HepG2 (cell line): Measurements from ENCODE around the gene ROMO1. TPM values are rescaled to one million over a fixed set of nuclear protein-coding genes. Genes with fewer than 3 reads are reported as not detected.
A peak's percentile ranks its signal among the peaks of the same experiment; 100 is the strongest.

ENCODE experiments used
- AGO1 ChIP-seq: fragments of 200-400 bp; formaldehyde crosslinking; IDR thresholded peaks from 2 replicates; pipeline ENCODE4 v1.6.1; 2017; ENCODE audit warnings: mild to moderate bottlenecking, low read depth, low read length, moderate library complexity; ENCODE audit not compliant: poor library complexity, severe bottlenecking
- HMGA1 ChIP-seq: sonication (generic); formaldehyde crosslinking; conservative IDR thresholded peaks from 2 replicates; pipeline ENCODE4 v1.4.0; 2020; ENCODE audit warnings: missing genetic modification reagents
- ISL2 ChIP-seq: sonication (generic); formaldehyde crosslinking; IDR thresholded peaks from 2 replicates; pipeline ENCODE4 v1.5.0; 2020; ENCODE audit warnings: missing genetic modification reagents
- JUNB ChIP-seq: sonication (generic); formaldehyde crosslinking; IDR thresholded peaks from 2 replicates; pipeline ENCODE4 v1.8.0; 2022; ENCODE audit warnings: missing genetic modification reagents, mild to moderate bottlenecking, borderline replicate concordance
- KLF15 ChIP-seq: sonication (generic); formaldehyde crosslinking; IDR thresholded peaks from 2 replicates; pipeline ENCODE4 v1.8.1; 2023; ENCODE audit warnings: borderline replicate concordance, mild to moderate bottlenecking, inconsistent platforms, missing genetic modification reagents, mixed read lengths
- NFYC ChIP-seq: IDR thresholded peaks from 2 replicates; pipeline ENCODE4 v1.6.1; 2016; ENCODE audit warnings: missing genetic modification reagents, missing compliant biosample characterization
- PAWR ChIP-seq: sonication (generic); formaldehyde crosslinking; IDR thresholded peaks from 2 replicates; pipeline ENCODE4 v1.4.0; 2020; ENCODE audit warnings: missing genetic modification reagents, mild to moderate bottlenecking, borderline replicate concordance
- RBFOX2 ChIP-seq: fragments of 200-400 bp; formaldehyde crosslinking; IDR thresholded peaks from 2 replicates; pipeline ENCODE4 v1.6.1; 2017; ENCODE audit warnings: low read depth, mild to moderate bottlenecking, low read length
- SRSF4 ChIP-seq: fragments of 200-400 bp; formaldehyde crosslinking; IDR thresholded peaks from one replicate; pipeline ENCODE4 v1.6.1; 2018; ENCODE audit warnings: mild to moderate bottlenecking, low read depth, low read length, moderate library complexity; ENCODE audit not compliant: poor library complexity, severe bottlenecking
- ZIK1 ChIP-seq: sonication (generic); formaldehyde crosslinking; IDR thresholded peaks from 2 replicates; pipeline ENCODE4 v1.5.0; 2020; ENCODE audit warnings: mild to moderate bottlenecking, low read depth, missing genetic modification reagents, borderline replicate concordance
- ZNF335 ChIP-seq: sonication (generic); formaldehyde crosslinking; IDR thresholded peaks from 2 replicates; pipeline ENCODE4 v1.4.0; 2020; ENCODE audit warnings: missing genetic modification reagents
- ZNF44 ChIP-seq: sonication (generic); formaldehyde crosslinking; IDR thresholded peaks from 2 replicates; pipeline ENCODE4 v1.5.1; 2020; ENCODE audit warnings: mild to moderate bottlenecking, missing genetic modification reagents
- ZNF510 ChIP-seq: sonication (generic); formaldehyde crosslinking; IDR thresholded peaks from 2 replicates; pipeline ENCODE4 v1.4.0; 2020; ENCODE audit warnings: low read depth, mild to moderate bottlenecking, missing genetic modification reagents
- ZNF556 ChIP-seq: sonication (generic); formaldehyde crosslinking; IDR thresholded peaks from 2 replicates; pipeline ENCODE4 v1.4.0; 2020; ENCODE audit warnings: mild to moderate bottlenecking, missing genetic modification reagents, borderline replicate concordance
- ZNF569 ChIP-seq: sonication (generic); formaldehyde crosslinking; IDR thresholded peaks from 2 replicates; pipeline ENCODE4 v1.5.0; 2020; ENCODE audit warnings: mild to moderate bottlenecking, missing genetic modification reagents, moderate library complexity, borderline replicate concordance
- polyA plus RNA-seq, 8 experiments: library from polyadenylated mRNA; depleted of rRNA in 3 of 8; stranded (reverse) in 7 of 8; unstranded in 1 of 8; fragments of >200 nt; fragmentation: Illumina TruSeq in 4 of 8; extraction: Trizol in 4 of 8; gene quantifications; 2 replicates each; pipeline versions ENCODE4 v1.2.1 to v1.2.3, GENCODE V29; 2011 to 2016; ENCODE audit warnings: low read depth in 4 of 8, missing spikeins in 1 of 8, mixed read lengths in 1 of 8; ENCODE audit not compliant: insufficient read depth in 1 of 8
- total RNA-seq, 5 experiments: library from RNA; depleted of rRNA; stranded (reverse); fragments of >200 nt; fragmentation: Illumina TruSeq; extraction: Trizol; gene quantifications; 2 replicates each; pipeline ENCODE4 v1.2.3, GENCODE V29; 2016; ENCODE audit warnings: low read depth in 1 of 5
- TF ChIP-seq, protein P1 (sequence below): sonication (generic); formaldehyde crosslinking; conservative IDR thresholded peaks from 2 replicates; pipeline ENCODE4 v1.4.0; 2020; ENCODE audit warnings: mild to moderate bottlenecking, missing genetic modification reagents, moderate library complexity
- TF ChIP-seq, protein P2 (sequence below): sonication (generic); formaldehyde crosslinking; IDR thresholded peaks from 2 replicates; pipeline ENCODE4 v1.4.0; 2020; ENCODE audit warnings: missing genetic modification reagents, borderline replicate concordance
- TF ChIP-seq, protein P3 (sequence below): sonication (generic); formaldehyde crosslinking; IDR thresholded peaks from 2 replicates; pipeline ENCODE4 v1.4.0; 2020; ENCODE audit warnings: missing genetic modification reagents
- TF ChIP-seq, protein P4 (sequence below): sonication (generic); formaldehyde crosslinking; IDR thresholded peaks from 2 replicates; pipeline ENCODE4 v1.4.0; 2020; ENCODE audit warnings: missing genetic modification reagents

ROMO1 gene
- total and polyA plus RNA-seq, 2 of the 13 experiments (the other 11 are each of a cell fraction or from before 2014, with no cell fraction given), result 636 to 755 TPM

DNA sequence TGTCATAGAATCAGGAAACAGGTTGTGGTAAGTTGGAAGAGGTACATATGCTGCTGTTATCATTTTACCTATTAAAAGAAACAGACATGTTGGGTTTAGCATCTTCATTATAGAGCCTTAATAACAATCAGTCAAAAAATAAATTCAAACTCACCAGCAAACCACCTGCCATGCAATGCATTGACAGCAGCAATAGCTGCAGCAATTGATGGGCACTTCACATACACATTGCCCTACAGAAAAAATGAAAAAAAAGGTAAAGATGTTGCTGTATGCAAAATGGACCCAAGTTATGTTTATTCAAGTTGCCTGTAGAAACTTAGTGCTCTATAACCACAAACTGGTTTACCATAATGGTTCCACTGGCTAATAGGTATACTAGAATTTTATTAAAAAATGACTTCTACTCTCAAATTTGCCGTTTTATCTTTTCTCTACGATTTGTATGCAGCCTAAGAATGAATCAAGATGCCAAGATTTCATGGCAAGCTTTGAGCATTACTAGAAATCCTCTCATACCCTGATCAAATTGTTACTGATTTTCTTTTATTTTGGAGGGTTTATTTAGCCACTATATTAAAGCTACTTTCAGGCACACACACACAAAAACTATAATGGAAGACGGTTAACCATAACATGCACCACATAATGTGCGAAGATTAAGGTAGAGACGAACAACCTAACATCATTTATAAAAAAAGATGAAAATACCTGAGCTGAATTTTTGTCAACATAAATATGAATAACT is 5.5 kb downstream of the ROMO1 start (continued):
- TF ChIP-seq, protein P1, sequence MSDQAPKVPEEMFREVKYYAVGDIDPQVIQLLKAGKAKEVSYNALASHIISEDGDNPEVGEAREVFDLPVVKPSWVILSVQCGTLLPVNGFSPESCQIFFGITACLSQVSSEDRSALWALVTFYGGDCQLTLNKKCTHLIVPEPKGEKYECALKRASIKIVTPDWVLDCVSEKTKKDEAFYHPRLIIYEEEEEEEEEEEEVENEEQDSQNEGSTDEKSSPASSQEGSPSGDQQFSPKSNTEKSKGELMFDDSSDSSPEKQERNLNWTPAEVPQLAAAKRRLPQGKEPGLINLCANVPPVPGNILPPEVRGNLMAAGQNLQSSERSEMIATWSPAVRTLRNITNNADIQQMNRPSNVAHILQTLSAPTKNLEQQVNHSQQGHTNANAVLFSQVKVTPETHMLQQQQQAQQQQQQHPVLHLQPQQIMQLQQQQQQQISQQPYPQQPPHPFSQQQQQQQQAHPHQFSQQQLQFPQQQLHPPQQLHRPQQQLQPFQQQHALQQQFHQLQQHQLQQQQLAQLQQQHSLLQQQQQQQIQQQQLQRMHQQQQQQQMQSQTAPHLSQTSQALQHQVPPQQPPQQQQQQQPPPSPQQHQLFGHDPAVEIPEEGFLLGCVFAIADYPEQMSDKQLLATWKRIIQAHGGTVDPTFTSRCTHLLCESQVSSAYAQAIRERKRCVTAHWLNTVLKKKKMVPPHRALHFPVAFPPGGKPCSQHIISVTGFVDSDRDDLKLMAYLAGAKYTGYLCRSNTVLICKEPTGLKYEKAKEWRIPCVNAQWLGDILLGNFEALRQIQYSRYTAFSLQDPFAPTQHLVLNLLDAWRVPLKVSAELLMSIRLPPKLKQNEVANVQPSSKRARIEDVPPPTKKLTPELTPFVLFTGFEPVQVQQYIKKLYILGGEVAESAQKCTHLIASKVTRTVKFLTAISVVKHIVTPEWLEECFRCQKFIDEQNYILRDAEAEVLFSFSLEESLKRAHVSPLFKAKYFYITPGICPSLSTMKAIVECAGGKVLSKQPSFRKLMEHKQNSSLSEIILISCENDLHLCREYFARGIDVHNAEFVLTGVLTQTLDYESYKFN, result no peak
- TF ChIP-seq ZNF510 (CRISPR knock-in tag) (no peak), NFYC (CRISPR knock-in tag) (no peak), ZNF569 (CRISPR knock-in tag) (no peak), AGO1 (no peak), SRSF4 (peak; percentile 31), RBFOX2 (peak; percentile 74), ZNF335 (CRISPR knock-in tag) (no peak), ZNF44 (CRISPR knock-in tag) (no peak), ISL2 (CRISPR knock-in tag) (no peak), PAWR (CRISPR knock-in tag) (no peak), JUNB (no peak), HMGA1 (no peak), ZNF556 (CRISPR knock-in tag) (no peak), ZIK1 (no peak), KLF15 (CRISPR knock-in tag) (no peak)
- TF ChIP-seq, protein P2, sequence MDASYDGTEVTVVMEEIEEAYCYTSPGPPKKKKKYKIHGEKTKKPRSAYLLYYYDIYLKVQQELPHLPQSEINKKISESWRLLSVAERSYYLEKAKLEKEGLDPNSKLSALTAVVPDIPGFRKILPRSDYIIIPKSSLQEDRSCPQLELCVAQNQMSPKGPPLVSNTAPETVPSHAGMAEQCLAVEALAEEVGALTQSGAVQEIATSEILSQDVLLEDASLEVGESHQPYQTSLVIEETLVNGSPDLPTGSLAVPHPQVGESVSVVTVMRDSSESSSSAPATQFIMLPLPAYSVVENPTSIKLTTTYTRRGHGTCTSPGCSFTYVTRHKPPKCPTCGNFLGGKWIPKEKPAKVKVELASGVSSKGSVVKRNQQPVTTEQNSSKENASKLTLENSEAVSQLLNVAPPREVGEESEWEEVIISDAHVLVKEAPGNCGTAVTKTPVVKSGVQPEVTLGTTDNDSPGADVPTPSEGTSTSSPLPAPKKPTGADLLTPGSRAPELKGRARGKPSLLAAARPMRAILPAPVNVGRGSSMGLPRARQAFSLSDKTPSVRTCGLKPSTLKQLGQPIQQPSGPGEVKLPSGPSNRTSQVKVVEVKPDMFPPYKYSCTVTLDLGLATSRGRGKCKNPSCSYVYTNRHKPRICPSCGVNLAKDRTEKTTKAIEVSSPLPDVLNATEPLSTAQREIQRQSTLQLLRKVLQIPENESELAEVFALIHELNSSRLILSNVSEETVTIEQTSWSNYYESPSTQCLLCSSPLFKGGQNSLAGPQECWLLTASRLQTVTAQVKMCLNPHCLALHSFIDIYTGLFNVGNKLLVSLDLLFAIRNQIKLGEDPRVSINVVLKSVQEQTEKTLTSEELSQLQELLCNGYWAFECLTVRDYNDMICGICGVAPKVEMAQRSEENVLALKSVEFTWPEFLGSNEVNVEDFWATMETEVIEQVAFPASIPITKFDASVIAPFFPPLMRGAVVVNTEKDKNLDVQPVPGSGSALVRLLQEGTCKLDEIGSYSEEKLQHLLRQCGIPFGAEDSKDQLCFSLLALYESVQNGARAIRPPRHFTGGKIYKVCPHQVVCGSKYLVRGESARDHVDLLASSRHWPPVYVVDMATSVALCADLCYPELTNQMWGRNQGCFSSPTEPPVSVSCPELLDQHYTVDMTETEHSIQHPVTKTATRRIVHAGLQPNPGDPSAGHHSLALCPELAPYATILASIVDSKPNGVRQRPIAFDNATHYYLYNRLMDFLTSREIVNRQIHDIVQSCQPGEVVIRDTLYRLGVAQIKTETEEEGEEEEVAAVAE (CRISPR knock-in tag), result no peak
- TF ChIP-seq, protein P3, sequence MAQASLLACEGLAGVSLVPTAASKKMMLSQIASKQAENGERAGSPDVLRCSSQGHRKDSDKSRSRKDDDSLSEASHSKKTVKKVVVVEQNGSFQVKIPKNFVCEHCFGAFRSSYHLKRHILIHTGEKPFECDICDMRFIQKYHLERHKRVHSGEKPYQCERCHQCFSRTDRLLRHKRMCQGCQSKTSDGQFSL (CRISPR knock-in tag), result no peak
- TF ChIP-seq, protein P4, sequence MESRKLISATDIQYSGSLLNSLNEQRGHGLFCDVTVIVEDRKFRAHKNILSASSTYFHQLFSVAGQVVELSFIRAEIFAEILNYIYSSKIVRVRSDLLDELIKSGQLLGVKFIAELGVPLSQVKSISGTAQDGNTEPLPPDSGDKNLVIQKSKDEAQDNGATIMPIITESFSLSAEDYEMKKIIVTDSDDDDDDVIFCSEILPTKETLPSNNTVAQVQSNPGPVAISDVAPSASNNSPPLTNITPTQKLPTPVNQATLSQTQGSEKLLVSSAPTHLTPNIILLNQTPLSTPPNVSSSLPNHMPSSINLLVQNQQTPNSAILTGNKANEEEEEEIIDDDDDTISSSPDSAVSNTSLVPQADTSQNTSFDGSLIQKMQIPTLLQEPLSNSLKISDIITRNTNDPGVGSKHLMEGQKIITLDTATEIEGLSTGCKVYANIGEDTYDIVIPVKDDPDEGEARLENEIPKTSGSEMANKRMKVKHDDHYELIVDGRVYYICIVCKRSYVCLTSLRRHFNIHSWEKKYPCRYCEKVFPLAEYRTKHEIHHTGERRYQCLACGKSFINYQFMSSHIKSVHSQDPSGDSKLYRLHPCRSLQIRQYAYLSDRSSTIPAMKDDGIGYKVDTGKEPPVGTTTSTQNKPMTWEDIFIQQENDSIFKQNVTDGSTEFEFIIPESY (CRISPR knock-in tag), result no peak
